Measurements from ENCODE around the gene SLC1A7.

Gene SLC1A7

GRCh38 chr1:53071915-53072314 is 70.5 kb downstream of the SLC1A7 start:
- H3K4me3 ChIP-seq (ENCODE audit: low read depth, low read length): no peak overlapping the region
- TF ChIP-seq CTCF (IDR thresholded peaks at IDR 0.05; ENCODE audit: low read depth, low read length): no peak
- TF ChIP-seq POLR2A (IDR thresholded peaks at IDR 0.05; ENCODE audit: extremely low read depth, insufficient read length): no peak
- no peak for TF ChIP-seq MYC (IDR thresholded peaks at IDR 0.05; ENCODE audit: low read depth, low read length)
- TF ChIP-seq MAX (IDR thresholded peaks at IDR 0.05; ENCODE audit: low read depth, low read length): no peak
- DNase-seq (ENCODE audit: low read depth): no peak

GRCh38 chr1:53071167-53071865 is 71.1 kb downstream of the SLC1A7 start:
- H3K4me3 ChIP-seq (ENCODE audit: low read depth, low read length): no peak overlapping the region
- TF ChIP-seq CTCF (IDR thresholded peaks at IDR 0.05; ENCODE audit: low read depth, low read length) (no peak), MAX (IDR thresholded peaks at IDR 0.05; ENCODE audit: low read depth, low read length) (no peak), MYC (IDR thresholded peaks at IDR 0.05; ENCODE audit: low read depth, low read length) (no peak), POLR2A (IDR thresholded peaks at IDR 0.05; ENCODE audit: extremely low read depth, insufficient read length) (no peak)
- no peak for DNase-seq (ENCODE audit: low read depth)

GRCh38 chr1:53070621-53071020 is 71.8 kb downstream of the SLC1A7 start:
- no peak overlapping the region for H3K4me3 ChIP-seq (ENCODE audit: low read depth, low read length)
- TF ChIP-seq POLR2A (IDR thresholded peaks at IDR 0.05; ENCODE audit: extremely low read depth, insufficient read length): no peak
- no peak for TF ChIP-seq CTCF (IDR thresholded peaks at IDR 0.05; ENCODE audit: low read depth, low read length)
- no peak for TF ChIP-seq MYC (IDR thresholded peaks at IDR 0.05; ENCODE audit: low read depth, low read length)
- TF ChIP-seq MAX (IDR thresholded peaks at IDR 0.05; ENCODE audit: low read depth, low read length): no peak
- DNase-seq (ENCODE audit: low read depth): no peak

- TF ChIP-seq MYC (IDR thresholded peaks at IDR 0.05; ENCODE audit: low read depth, low read length): no peak
- TF ChIP-seq POLR2A (IDR thresholded peaks at IDR 0.05; ENCODE audit: extremely low read depth, insufficient read length): no peak
- TF ChIP-seq MAX (IDR thresholded peaks at IDR 0.05; ENCODE audit: low read depth, low read length): no peak
- no peak for TF ChIP-seq CTCF (IDR thresholded peaks at IDR 0.05; ENCODE audit: low read depth, low read length)
- DNase-seq (ENCODE audit: low read depth): no peak
These were observed 72.6 kb downstream of the SLC1A7 start for GRCh38 chr1:53069663-53070327.

GRCh38 chr1:53069265-53069662 is 73.2 kb downstream of the SLC1A7 start:
- no peak for DNase-seq (ENCODE audit: low read depth)
- TF ChIP-seq POLR2A (IDR thresholded peaks at IDR 0.05; ENCODE audit: extremely low read depth, insufficient read length): no peak
- no peak for TF ChIP-seq MAX (IDR thresholded peaks at IDR 0.05; ENCODE audit: low read depth, low read length)
- TF ChIP-seq CTCF (IDR thresholded peaks at IDR 0.05; ENCODE audit: low read depth, low read length): no peak
- TF ChIP-seq MYC (IDR thresholded peaks at IDR 0.05; ENCODE audit: low read depth, low read length): no peak
- no peak overlapping the region for H3K4me3 ChIP-seq (ENCODE audit: low read depth, low read length)

More at GRCh38 chr1:53069663-53070327, 72.6 kb downstream of the SLC1A7 start:
- no peak overlapping the region for H3K4me3 ChIP-seq (ENCODE audit: low read depth, low read length)

Measured in NB4 (cell line).